ENCODE measurements around the gene IL17REL. TPM values are rescaled to one million over a fixed set of nuclear protein-coding genes. Genes with fewer than 3 reads are reported as not detected.

The IL17REL gene
- total RNA-seq, 2 donors from 2014 or later = 0.15 TPM; not detected in 1

DNA sequence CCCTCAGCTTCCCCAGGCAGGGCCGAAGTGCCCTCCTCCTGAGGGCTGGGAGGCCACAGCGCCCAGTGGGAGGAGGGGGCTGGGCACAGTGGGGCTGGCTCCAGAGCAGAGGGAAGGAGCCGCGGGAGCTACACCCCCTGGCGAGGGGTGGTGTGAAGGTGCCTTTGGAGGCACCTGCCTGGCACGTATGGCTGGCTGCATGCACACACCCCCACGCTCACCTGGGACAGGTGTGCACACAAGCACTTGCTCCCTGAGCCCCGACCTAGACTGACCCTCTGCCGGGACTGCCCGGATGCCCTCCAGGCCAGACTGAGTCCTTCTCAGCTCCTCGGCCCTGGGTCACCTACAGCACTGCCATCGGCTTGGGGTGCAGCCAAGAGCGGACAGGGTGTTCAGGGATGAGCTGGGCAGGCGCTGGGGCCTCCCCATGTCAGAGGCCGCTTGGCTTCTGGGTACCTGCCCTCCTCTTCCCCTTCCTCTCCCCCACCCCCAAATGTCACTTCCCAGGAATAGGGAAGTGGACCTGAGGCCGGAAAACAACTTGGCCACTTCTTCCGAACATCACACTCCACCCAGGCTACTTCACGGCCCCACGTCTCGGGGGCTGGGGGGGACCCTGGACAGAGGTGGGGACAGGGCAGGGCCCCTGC lies 59.4 kb downstream of the IL17REL start:
- Mint-ChIP-seq H3K4me3 (no peak overlapping the region), H3K27me3 (ENCODE audit: insufficient read depth) (no peaks in the 10 kb centered on the region), H3K4me1 (no peaks in the 10 kb centered on the region), H3K27ac (no peak overlapping the region), H3K36me3 (ENCODE audit: low read depth) (no peaks in the 10 kb centered on the region), H3K9me3 (no peaks in the 10 kb centered on the region)
- Histone ChIP-seq H3K9me3 (ENCODE audit: control insufficient read depth, low read length) (no peaks in the 10 kb centered on the region), H3K9ac (ENCODE audit: extremely low read depth, low read length, poor library complexity, severe bottlenecking) (no peak overlapping the region), H3K4me3 (ENCODE audit: low read length) (no peak overlapping the region), H3K27ac (ENCODE audit: low read depth, low read length) (no peak overlapping the region), H3K4me1 (ENCODE audit: control insufficient read depth, insufficient read depth, low read length) (peaks cover 6% of the 10 kb centered on the region), H3K36me3 (ENCODE audit: control insufficient read depth, insufficient read depth, low read length) (no peaks in the 10 kb centered on the region), H3K27me3 (ENCODE audit: control insufficient read depth, insufficient read depth, low read length, poor library complexity, severe bottlenecking) (no peaks in the 10 kb centered on the region)
- TF ChIP-seq, protein P1, sequence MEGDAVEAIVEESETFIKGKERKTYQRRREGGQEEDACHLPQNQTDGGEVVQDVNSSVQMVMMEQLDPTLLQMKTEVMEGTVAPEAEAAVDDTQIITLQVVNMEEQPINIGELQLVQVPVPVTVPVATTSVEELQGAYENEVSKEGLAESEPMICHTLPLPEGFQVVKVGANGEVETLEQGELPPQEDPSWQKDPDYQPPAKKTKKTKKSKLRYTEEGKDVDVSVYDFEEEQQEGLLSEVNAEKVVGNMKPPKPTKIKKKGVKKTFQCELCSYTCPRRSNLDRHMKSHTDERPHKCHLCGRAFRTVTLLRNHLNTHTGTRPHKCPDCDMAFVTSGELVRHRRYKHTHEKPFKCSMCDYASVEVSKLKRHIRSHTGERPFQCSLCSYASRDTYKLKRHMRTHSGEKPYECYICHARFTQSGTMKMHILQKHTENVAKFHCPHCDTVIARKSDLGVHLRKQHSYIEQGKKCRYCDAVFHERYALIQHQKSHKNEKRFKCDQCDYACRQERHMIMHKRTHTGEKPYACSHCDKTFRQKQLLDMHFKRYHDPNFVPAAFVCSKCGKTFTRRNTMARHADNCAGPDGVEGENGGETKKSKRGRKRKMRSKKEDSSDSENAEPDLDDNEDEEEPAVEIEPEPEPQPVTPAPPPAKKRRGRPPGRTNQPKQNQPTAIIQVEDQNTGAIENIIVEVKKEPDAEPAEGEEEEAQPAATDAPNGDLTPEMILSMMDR (conservative IDR thresholded peaks at IDR 0.05) = no peak
- no peak for DNase-seq
- WGBS, 2 experiments (ENCODE audit: insufficient coverage in 1 of 2, insufficient read length in 1 of 2) = 94 to 95% methylated on average over 9 to 20 of the region's 20 CpGs

DNA sequence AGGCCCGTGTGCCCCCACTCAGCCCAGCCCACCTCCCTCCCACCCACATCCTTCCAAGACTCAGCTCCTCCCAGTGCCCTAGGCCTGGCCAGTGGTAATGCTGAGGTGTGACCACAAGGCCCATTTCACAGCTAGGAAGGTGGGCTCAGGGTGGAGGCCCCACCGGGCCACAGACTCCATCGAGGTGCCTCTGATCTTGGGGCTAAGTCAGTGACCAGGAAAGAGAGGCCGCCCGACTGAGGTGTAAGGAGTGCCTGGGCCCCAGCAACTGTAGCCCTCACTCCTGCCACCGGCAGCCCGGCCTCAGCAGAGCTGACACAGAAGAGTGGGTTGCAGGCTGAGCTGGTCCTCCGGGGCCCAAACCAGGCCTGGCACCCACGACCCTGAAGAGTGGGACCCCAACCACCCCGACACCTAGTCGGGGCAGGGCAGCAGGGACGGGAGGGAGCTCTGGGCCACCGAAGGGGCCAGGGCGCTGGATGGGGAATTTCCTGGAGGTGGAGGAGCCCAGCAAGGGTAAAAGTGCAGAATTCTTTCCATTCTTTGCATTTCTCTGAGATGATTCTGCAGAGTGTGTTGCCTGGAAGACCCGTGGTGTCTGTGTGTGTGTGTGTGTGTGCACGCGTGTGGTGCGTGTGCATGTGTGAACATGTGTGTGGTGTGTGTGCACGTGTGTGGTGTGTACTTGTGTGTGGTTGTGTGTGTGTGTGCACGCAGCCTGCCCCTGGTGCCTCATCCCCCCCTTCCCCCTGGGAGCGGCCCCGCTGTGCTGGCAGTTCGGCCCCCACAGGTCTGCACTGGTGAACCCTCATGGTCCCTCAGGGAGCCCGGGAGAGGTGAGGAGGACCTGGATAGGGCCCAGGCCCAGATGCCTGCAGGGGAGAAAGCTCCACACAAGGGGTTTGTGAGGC lies 60.3 kb downstream of the IL17REL start:
- H3K27me3 Mint-ChIP-seq (ENCODE audit: insufficient read depth) = no peaks in the 10 kb centered on the region
- WGBS, 2 experiments (ENCODE audit: insufficient coverage in 1 of 2, insufficient read length in 1 of 2) = 79 to 83% methylated on average over 8 to 22 of the region's 24 CpGs
- H3K27ac Mint-ChIP-seq = peak overlapping the region; percentile 39
- no peak overlapping the region for H3K4me3 Mint-ChIP-seq
- peaks cover 6% of the 10 kb centered on the region for H3K4me1 ChIP-seq (ENCODE audit: control insufficient read depth, insufficient read depth, low read length)
- TF ChIP-seq, protein P1 (conservative IDR thresholded peaks at IDR 0.05) = no peak
- DNase-seq = no peak
- peak overlapping the region; percentile 63 for H3K27ac ChIP-seq (ENCODE audit: low read depth, low read length)
- no peaks in the 10 kb centered on the region for H3K9me3 Mint-ChIP-seq
- H3K4me1 Mint-ChIP-seq = no peaks in the 10 kb centered on the region
- H3K9ac ChIP-seq (ENCODE audit: extremely low read depth, low read length, poor library complexity, severe bottlenecking) = no peak overlapping the region
- no peaks in the 10 kb centered on the region for H3K36me3 ChIP-seq (ENCODE audit: control insufficient read depth, insufficient read depth, low read length)
- no peaks in the 10 kb centered on the region for H3K9me3 ChIP-seq (ENCODE audit: control insufficient read depth, low read length)
- H3K27me3 ChIP-seq (ENCODE audit: control insufficient read depth, insufficient read depth, low read length, poor library complexity, severe bottlenecking) = no peaks in the 10 kb centered on the region
- H3K36me3 Mint-ChIP-seq (ENCODE audit: low read depth) = no peaks in the 10 kb centered on the region
- H3K4me3 ChIP-seq (ENCODE audit: low read length) = no peak overlapping the region

DNA sequence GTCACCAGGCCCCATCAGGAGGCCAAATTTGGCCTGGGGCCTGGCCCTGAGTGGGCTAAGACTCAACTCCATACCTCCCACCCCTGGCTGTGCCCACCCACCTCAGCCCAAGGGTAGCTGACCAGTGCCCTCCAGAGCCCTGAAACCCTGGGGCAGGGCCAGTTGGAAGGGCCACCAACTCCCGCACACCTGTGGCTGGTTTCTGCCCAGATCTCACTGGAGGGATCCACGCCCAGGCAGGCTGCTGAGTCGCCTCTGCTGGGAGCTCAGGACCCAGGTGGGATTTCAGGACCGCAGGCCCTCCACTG lies 60.9 kb downstream of the IL17REL start:
- Histone ChIP-seq H3K9me3 (ENCODE audit: control insufficient read depth, low read length) (no peaks in the 10 kb centered on the region), H3K4me1 (ENCODE audit: control insufficient read depth, insufficient read depth, low read length) (peaks cover 6% of the 10 kb centered on the region), H3K4me3 (ENCODE audit: low read length) (no peak overlapping the region), H3K36me3 (ENCODE audit: control insufficient read depth, insufficient read depth, low read length) (no peaks in the 10 kb centered on the region), H3K9ac (ENCODE audit: extremely low read depth, low read length, poor library complexity, severe bottlenecking) (no peak overlapping the region), H3K27ac (ENCODE audit: low read depth, low read length) (no peak overlapping the region), H3K27me3 (ENCODE audit: control insufficient read depth, insufficient read depth, low read length, poor library complexity, severe bottlenecking) (no peaks in the 10 kb centered on the region)
- 90 to 92% methylated on average over 2 to 4 of the region's 4 CpGs for WGBS, 2 experiments (ENCODE audit: insufficient coverage in 1 of 2, insufficient read length in 1 of 2)
- Mint-ChIP-seq H3K4me1 (no peaks in the 10 kb centered on the region), H3K27me3 (ENCODE audit: insufficient read depth) (no peaks in the 10 kb centered on the region), H3K36me3 (ENCODE audit: low read depth) (no peaks in the 10 kb centered on the region), H3K4me3 (no peak overlapping the region), H3K27ac (no peak overlapping the region), H3K9me3 (no peaks in the 10 kb centered on the region)
- DNase-seq = peak; percentile 60
- TF ChIP-seq, protein P1 (conservative IDR thresholded peaks at IDR 0.05) = no peak
